GM23338 (cell line): ENCODE results near the gene DCST2. TPM values are rescaled to one million over a fixed set of nuclear protein-coding genes. Genes with fewer than 3 reads are reported as not detected.

Experiments used
- ATAC-seq: fragments of 200-7000 bp; cut with Tn5 transposase; 3 replicates; pipeline ENCODE4 v1.9.1; 2020
- DNase-seq: peaks from one replicate; pipeline ENCODE4 v3.0.0-alpha.2; 2015; ENCODE audit warnings: low spot score
- H2AFZ ChIP-seq: fragments of 200-600 bp; sonication (generic); 2 replicates; pipeline ENCODE4 v1.8.0; 2016; ENCODE audit warnings: antibody characterized with exemption, mild to moderate bottlenecking, moderate library complexity
- H3F3A ChIP-seq: fragments of 200-600 bp; sonication (generic); replicated peaks from 2 replicates; pipeline ENCODE4 v1.8.0; 2017; ENCODE audit warnings: antibody characterized with exemption, mixed run types, low read depth
- H3K27ac ChIP-seq: fragments of 200-600 bp; sonication (generic); 2 replicates; pipeline ENCODE4 v1.6.1; 2016; ENCODE audit warnings: low read depth
- H3K27me3 ChIP-seq: fragments of 200-600 bp; sonication (generic); 2 replicates; pipeline ENCODE4 v1.8.0; 2016; ENCODE audit warnings: mild to moderate bottlenecking, mixed run types, moderate library complexity; ENCODE audit not compliant: insufficient read depth
- H3K36me3 ChIP-seq: fragments of 200-600 bp; sonication (generic); 2 replicates; pipeline ENCODE4 v1.8.0; 2016; ENCODE audit warnings: mild to moderate bottlenecking; ENCODE audit not compliant: insufficient read depth
- H3K4me1 ChIP-seq: fragments of 200-600 bp; sonication (generic); 2 replicates; pipeline ENCODE4 v1.8.0; 2016; ENCODE audit warnings: mild to moderate bottlenecking, moderate library complexity; ENCODE audit not compliant: insufficient read depth
- H3K4me2 ChIP-seq: fragments of 200-600 bp; sonication (generic); 2 replicates; pipeline ENCODE4 v1.7.1; 2017; ENCODE audit warnings: mixed run types
- H3K4me3 ChIP-seq: fragments of 200-600 bp; sonication (generic); 2 replicates; pipeline ENCODE4 v1.6.1; 2016; ENCODE audit warnings: mixed run types
- H3K79me2 ChIP-seq: fragments of 200-600 bp; sonication (generic); replicated peaks from 2 replicates; pipeline ENCODE4 v1.8.0; 2017; ENCODE audit warnings: mild to moderate bottlenecking; ENCODE audit not compliant: insufficient read depth
- H3K9me2 ChIP-seq: fragments of 200-600 bp; sonication (generic); 2 replicates; pipeline ENCODE4 v1.8.0; 2017; ENCODE audit not compliant: insufficient read depth
- H4K20me1 ChIP-seq: fragments of 200-600 bp; sonication (generic); replicated peaks from 2 replicates; pipeline ENCODE4 v1.8.0; 2017; ENCODE audit warnings: mild to moderate bottlenecking; ENCODE audit not compliant: insufficient read depth
- H3K27ac Mint-ChIP-seq: 2 replicates; pipeline ENCODE4 v1.8.0; 2020; ENCODE audit warnings: inconsistent platforms, mild to moderate bottlenecking, moderate library complexity, mixed read lengths
- H3K27me3 Mint-ChIP-seq: 3 replicates; pipeline ENCODE4 v1.8.0; 2022; ENCODE audit warnings: low read depth, mild to moderate bottlenecking, moderate library complexity, mixed read lengths, inconsistent platforms; ENCODE audit not compliant: insufficient read depth, poor library complexity
- H3K36me3 Mint-ChIP-seq: 3 replicates; pipeline ENCODE4 v1.8.0; 2021; ENCODE audit warnings: low read depth, mild to moderate bottlenecking, inconsistent platforms, moderate library complexity, mixed read lengths
- H3K4me1 Mint-ChIP-seq: 3 replicates; pipeline ENCODE4 v1.8.0; 2020; ENCODE audit warnings: mild to moderate bottlenecking, inconsistent platforms, mixed read lengths
- H3K4me3 Mint-ChIP-seq: 3 replicates; pipeline ENCODE4 v1.8.0; 2021; ENCODE audit warnings: moderate library complexity, mild to moderate bottlenecking, inconsistent platforms, mixed read lengths
- H3K9me3 Mint-ChIP-seq: 3 replicates; pipeline ENCODE4 v1.8.0; 2020; ENCODE audit warnings: moderate library complexity, mild to moderate bottlenecking, inconsistent platforms, mixed read lengths
- CREB1 ChIP-seq: fragments of 250-450 bp; sonication (Bioruptor Pico); IDR thresholded peaks from 2 replicates; pipeline ENCODE4 v1.5.0; 2020; ENCODE audit warnings: low read depth, mild to moderate bottlenecking, moderate library complexity
- CTCF ChIP-seq, 2 experiments: fragments of 200-600 bp in 1 of 2; sonication (generic) in 1 of 2; conservative IDR thresholded peaks; 2 replicates each; pipeline versions ENCODE4 v1.5.1 to v1.6.1; 2016 to 2017; ENCODE audit warnings: antibody characterized with exemption in 2 of 2, low read depth in 2 of 2, mild to moderate bottlenecking in 2 of 2, moderate library complexity in 1 of 2
- ETS1 ChIP-seq: IDR thresholded peaks from 2 replicates; pipeline ENCODE4 v1.6.1; 2016; ENCODE audit warnings: antibody characterized with exemption
- EZH2 ChIP-seq: fragments of 200-600 bp; sonication (generic); IDR thresholded peaks from one replicate; pipeline ENCODE4 v1.8.0; 2017; ENCODE audit warnings: antibody characterized with exemption, mild to moderate bottlenecking, low read depth; ENCODE audit not compliant: unreplicated experiment
- EZH2phosphoT487 ChIP-seq: fragments of 200-600 bp; sonication (generic); IDR thresholded peaks from one replicate; pipeline ENCODE4 v1.8.1; 2018; ENCODE audit warnings: antibody characterized with exemption; ENCODE audit not compliant: unreplicated experiment
- JUNB ChIP-seq: IDR thresholded peaks from one replicate; pipeline ENCODE4 v1.6.1; 2016; ENCODE audit warnings: antibody characterized with exemption; ENCODE audit not compliant: unreplicated experiment
- NANOG ChIP-seq: IDR thresholded peaks from 2 replicates; pipeline ENCODE4 v1.6.1; 2016; ENCODE audit warnings: antibody characterized with exemption, borderline replicate concordance
- POLR2AphosphoS5 ChIP-seq: IDR thresholded peaks from 2 replicates; pipeline ENCODE4 v1.6.1; 2016; ENCODE audit warnings: antibody characterized with exemption, low read depth
- REST ChIP-seq: IDR thresholded peaks from one replicate; pipeline ENCODE4 v1.6.1; 2018; ENCODE audit warnings: antibody characterized with exemption; ENCODE audit not compliant: unreplicated experiment
- STAT1 ChIP-seq: IDR thresholded peaks from one replicate; pipeline ENCODE4 v1.6.1; 2016; ENCODE audit warnings: antibody characterized with exemption; ENCODE audit not compliant: unreplicated experiment
- ZNF114 ChIP-seq: fragments of 250-450 bp; sonication (Bioruptor Pico); IDR thresholded peaks from 2 replicates; pipeline ENCODE4 v1.5.0; 2020; ENCODE audit warnings: mild to moderate bottlenecking, moderate library complexity
- ZNF331 ChIP-seq: fragments of 250-450 bp; sonication (Bioruptor Pico); IDR thresholded peaks from 2 replicates; pipeline ENCODE4 v1.5.0; 2020; ENCODE audit warnings: low read depth, mild to moderate bottlenecking, moderate library complexity
- ZNF462 ChIP-seq: fragments of 250-450 bp; sonication (Bioruptor Pico); IDR thresholded peaks from 2 replicates; pipeline ENCODE4 v1.5.0; 2020; ENCODE audit warnings: mild to moderate bottlenecking, moderate library complexity
- polyA plus RNA-seq: library from polyadenylated mRNA; unstranded; fragments of >200 nt; fragmentation: Nextera tagmentation; extraction: Ambion mirVana; gene quantifications from 2 replicates; pipeline ENCODE4 v1.2.1, GENCODE V29; 2016
- total RNA-seq: library from RNA; depleted of rRNA; stranded (reverse); fragments of >200 nt; shearing (Covaris generic); gene quantifications from 2 replicates; pipeline ENCODE4 v1.2.3, GENCODE V29; 2014

Gene DCST2
- total and polyA plus RNA-seq, 2 experiments from 2014 or later, result 0.78 TPM; not detected in 1

GRCh38 chr1:155062702-155063411 lies 29.3 kb upstream of the DCST2 start:
- no peak overlapping the region for H3K27ac Mint-ChIP-seq
- H2AFZ ChIP-seq, result peak overlapping the region; percentile 95
- peak; percentile 55 for ATAC-seq

More at GRCh38 chr1:155062702-155063411, 29.3 kb upstream of the DCST2 start:
- H3K27ac ChIP-seq, result no peak overlapping the region
- peaks cover 21% of the 10 kb centered on the region for H3K36me3 Mint-ChIP-seq
- H3K4me1 ChIP-seq, result peaks cover 16% of the 10 kb centered on the region
- H3K4me3 Mint-ChIP-seq, result peak overlapping the region; percentile 83
- H3K9me3 Mint-ChIP-seq, result no peaks in the 10 kb centered on the region
- H3K4me1 Mint-ChIP-seq, result peaks cover 27% of the 10 kb centered on the region
- peaks cover 19% of the 10 kb centered on the region for H4K20me1 ChIP-seq
- peak overlapping the region; percentile 94 for H3K4me2 ChIP-seq
- peaks cover 6% of the 10 kb centered on the region; the same call in 1 of the 2 replicates for H3K27me3 ChIP-seq
- no peaks in the 10 kb centered on the region for H3K36me3 ChIP-seq
- H3K9me2 ChIP-seq, result no peaks in the 10 kb centered on the region
- H3K4me3 ChIP-seq, result peak overlapping the region; percentile 97
- peaks cover 14% of the 10 kb centered on the region for H3K79me2 ChIP-seq
- peak; percentile 88 for DNase-seq
- no peak for TF ChIP-seq ZNF462 (CRISPR knock-in tag)
- no peak for TF ChIP-seq EZH2phosphoT487
- no peak for TF ChIP-seq ETS1
- no peak for TF ChIP-seq NANOG
- peak; percentile 42; the same call in 1 of the 2 replicates for TF ChIP-seq POLR2AphosphoS5
- no peak for TF ChIP-seq JUNB
- 0 out of 2 replicates have a peak, but pooled peaks have one; percentile 31 for TF ChIP-seq CREB1 (CRISPR knock-in tag)
- TF ChIP-seq STAT1, result no peak
- TF ChIP-seq CTCF (conservative IDR thresholded peaks at IDR 0.05; ENCODE audit: low read depth in 2 of 2), result peak; percentile 63 to 96
- TF ChIP-seq EZH2, result no peak
- no peak for TF ChIP-seq REST
- TF ChIP-seq ZNF331 (CRISPR knock-in tag), result no peak
- TF ChIP-seq ZNF114 (CRISPR knock-in tag), result no peak
- peaks cover 16% of the 10 kb centered on the region for H3F3A ChIP-seq
- peaks cover 8% of the 10 kb centered on the region for H3K27me3 Mint-ChIP-seq
